ENCODE results near the gene FANCI. TPM values are rescaled to one million over a fixed set of nuclear protein-coding genes. Genes with fewer than 3 reads are reported as not detected.

The FANCI gene
- total RNA-seq, 1 donor = 41.0 TPM

- TF ChIP-seq, protein P1, sequence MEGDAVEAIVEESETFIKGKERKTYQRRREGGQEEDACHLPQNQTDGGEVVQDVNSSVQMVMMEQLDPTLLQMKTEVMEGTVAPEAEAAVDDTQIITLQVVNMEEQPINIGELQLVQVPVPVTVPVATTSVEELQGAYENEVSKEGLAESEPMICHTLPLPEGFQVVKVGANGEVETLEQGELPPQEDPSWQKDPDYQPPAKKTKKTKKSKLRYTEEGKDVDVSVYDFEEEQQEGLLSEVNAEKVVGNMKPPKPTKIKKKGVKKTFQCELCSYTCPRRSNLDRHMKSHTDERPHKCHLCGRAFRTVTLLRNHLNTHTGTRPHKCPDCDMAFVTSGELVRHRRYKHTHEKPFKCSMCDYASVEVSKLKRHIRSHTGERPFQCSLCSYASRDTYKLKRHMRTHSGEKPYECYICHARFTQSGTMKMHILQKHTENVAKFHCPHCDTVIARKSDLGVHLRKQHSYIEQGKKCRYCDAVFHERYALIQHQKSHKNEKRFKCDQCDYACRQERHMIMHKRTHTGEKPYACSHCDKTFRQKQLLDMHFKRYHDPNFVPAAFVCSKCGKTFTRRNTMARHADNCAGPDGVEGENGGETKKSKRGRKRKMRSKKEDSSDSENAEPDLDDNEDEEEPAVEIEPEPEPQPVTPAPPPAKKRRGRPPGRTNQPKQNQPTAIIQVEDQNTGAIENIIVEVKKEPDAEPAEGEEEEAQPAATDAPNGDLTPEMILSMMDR (IDR thresholded peaks at IDR 0.05; ENCODE audit: insufficient read depth, low read depth, low read length) = no peak
- H3K4me3 ChIP-seq (ENCODE audit: low read depth, low read length) = no peak overlapping the region
- no peak for DNase-seq (ENCODE audit: low read depth)
These were observed 99.1 kb downstream of the FANCI start for GRCh38 chr15:89342840-89343239.

- H3K4me3 ChIP-seq (ENCODE audit: low read depth, low read length) = no peak overlapping the region
- no peak for DNase-seq (ENCODE audit: low read depth)
- TF ChIP-seq, protein P1 (IDR thresholded peaks at IDR 0.05; ENCODE audit: insufficient read depth, low read depth, low read length) = no peak
These were observed 101.5 kb downstream of the FANCI start for GRCh38 chr15:89345248-89345647.

DNA sequence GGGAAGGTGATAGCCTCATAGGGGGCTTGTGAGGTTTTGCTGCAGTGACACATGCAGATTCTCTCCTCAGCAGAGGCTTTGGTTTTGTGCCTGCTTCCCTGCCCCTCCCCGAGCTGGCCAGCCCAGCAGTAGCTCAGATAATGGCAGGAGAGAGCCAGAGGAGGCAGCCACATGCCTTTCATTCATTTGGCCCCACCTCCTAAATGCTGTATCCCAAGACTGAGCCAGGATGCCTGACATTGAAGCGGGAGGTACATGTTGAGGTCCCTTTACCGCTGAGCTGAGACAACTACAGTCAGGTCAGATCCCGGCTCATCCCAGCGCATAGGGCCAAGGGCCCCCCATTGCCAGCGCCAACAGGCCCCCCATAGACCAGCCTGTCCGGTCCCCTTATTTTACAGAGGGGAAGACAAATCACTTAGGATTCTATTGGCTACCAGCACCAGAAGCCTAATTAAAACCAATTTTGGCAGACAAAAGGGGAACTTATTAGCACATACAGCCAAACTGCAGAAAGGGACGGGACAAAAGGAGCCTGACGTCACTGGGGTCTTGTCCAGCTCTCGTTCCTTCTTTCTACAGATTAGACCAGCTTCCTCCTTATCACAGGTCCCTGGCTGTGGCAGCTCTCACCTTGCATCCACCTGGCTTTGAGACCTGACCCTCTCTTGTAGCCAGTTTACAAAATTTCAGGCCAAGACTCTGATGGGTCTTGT lies 102.9 kb downstream of the FANCI start:
- no peak overlapping the region for H3K4me3 ChIP-seq (ENCODE audit: low read depth, low read length)
- TF ChIP-seq, protein P1 (IDR thresholded peaks at IDR 0.05; ENCODE audit: insufficient read depth, low read depth, low read length) = no peak
- no peak for DNase-seq (ENCODE audit: low read depth)

DNA sequence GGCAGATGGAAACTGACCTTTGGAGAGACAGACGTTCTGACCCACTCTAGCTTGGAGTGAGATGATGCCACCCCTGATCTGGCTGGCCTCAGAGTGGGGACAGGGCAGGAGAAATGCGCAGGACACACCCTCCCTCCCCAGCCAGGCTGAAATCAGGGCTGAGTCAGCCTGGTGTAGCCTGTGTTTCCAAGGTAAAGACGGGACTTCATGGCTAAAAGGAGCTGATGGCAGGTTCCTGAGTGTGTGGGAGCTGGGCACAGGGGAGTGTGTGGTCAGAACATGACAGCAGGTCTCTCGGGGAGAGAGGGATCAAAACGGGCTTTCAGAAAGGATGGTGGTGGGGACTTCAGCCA lies 105.4 kb downstream of the FANCI start:
- TF ChIP-seq, protein P1 (IDR thresholded peaks at IDR 0.05; ENCODE audit: insufficient read depth, low read depth, low read length) = no peak
- H3K4me3 ChIP-seq (ENCODE audit: low read depth, low read length) = no peak overlapping the region
- no peak for DNase-seq (ENCODE audit: low read depth)

GRCh38 chr15:89352476-89352875 lies 108.7 kb downstream of the FANCI start:
- TF ChIP-seq, protein P1 (IDR thresholded peaks at IDR 0.05; ENCODE audit: insufficient read depth, low read depth, low read length) = no peak
- H3K4me3 ChIP-seq (ENCODE audit: low read depth, low read length) = no peak overlapping the region
- no peak for DNase-seq (ENCODE audit: low read depth)

GRCh38 chr15:89353991-89354390 lies 110.2 kb downstream of the FANCI start:
- no peak overlapping the region for H3K4me3 ChIP-seq (ENCODE audit: low read depth, low read length)
- TF ChIP-seq, protein P1 (IDR thresholded peaks at IDR 0.05; ENCODE audit: insufficient read depth, low read depth, low read length) = no peak
- DNase-seq (ENCODE audit: low read depth) = no peak
